ENCODE data around the gene RBBP7. TPM values are rescaled to one million over a fixed set of nuclear protein-coding genes. Genes with fewer than 3 reads are reported as not detected.

RBBP7 gene
- total RNA-seq, 2 experiments from 2014 or later, result 172 to 174 TPM

DNA sequence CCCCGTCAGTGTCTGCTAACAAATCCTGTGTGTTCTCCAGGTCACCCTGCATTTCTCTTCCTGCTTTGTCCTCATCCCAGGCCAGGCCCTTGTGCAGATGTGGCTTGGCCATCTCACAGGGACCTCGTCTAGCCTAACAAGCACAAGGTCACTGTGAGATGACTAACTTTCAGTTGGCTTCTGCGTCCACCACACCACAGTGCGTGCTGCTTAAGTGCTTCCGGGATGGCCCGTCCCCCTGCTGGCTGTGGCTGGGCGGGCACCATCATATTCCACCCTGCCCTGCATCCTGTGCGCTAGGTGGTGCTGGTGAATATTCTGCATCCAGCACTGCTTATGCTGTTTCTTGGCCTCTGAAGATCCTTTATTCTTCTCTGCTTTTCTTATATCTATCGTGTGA lies 33.8 kb downstream of the RBBP7 start:
- CTCF ChIA-PET, result no interaction called here
- POLR2A ChIA-PET, result no interaction called here

DNA sequence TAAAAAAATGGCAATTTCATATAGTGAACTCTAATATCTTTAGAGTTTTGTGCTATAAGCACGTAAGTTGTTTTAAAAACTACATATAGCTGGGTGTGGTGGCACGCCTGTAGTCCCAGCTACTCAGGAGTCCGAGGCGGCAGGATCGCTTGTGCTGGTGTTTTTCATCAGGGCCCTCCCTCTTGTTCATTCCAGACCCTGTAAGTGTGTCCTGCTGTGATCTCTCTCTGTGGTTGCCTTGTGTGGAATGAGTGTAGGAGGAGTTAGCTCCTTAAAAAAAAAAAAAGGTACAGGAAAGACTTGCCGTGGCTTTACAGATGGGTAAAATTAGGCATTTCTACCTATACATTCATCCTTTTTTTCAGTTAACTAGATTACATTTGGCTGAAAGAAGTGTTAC lies 35.4 kb downstream of the RBBP7 start:
- ChIA-PET CTCF (interaction anchor here (0.5 kb wide), 1 partner anchor 10 kb away, joined by 3 read pairs; no protein-coding TSS in a partner anchor), POLR2A (no interaction called here)

DNA sequence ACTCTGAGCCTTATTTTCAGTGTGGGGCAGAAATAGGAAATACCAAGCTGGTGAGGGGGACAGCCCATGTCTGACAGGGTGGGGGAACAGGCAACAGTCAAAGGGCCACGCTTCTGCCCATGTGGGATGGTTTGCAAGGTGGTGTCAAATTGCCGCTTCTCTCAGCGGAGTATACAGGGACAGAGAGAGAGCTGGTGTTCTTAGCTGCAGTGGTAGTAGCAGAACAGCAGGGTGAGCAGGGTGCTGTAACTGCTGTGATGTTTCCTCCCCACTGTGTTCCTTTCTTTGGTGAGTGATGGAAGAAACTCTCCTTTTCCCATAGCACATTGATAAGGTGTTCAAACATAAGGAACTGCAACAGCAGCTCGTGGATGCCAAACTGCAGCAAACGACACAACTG lies 37.9 kb downstream of the RBBP7 start:
- POLR2A ChIA-PET, result no interaction called here
- CTCF ChIA-PET, result no interaction called here

DNA sequence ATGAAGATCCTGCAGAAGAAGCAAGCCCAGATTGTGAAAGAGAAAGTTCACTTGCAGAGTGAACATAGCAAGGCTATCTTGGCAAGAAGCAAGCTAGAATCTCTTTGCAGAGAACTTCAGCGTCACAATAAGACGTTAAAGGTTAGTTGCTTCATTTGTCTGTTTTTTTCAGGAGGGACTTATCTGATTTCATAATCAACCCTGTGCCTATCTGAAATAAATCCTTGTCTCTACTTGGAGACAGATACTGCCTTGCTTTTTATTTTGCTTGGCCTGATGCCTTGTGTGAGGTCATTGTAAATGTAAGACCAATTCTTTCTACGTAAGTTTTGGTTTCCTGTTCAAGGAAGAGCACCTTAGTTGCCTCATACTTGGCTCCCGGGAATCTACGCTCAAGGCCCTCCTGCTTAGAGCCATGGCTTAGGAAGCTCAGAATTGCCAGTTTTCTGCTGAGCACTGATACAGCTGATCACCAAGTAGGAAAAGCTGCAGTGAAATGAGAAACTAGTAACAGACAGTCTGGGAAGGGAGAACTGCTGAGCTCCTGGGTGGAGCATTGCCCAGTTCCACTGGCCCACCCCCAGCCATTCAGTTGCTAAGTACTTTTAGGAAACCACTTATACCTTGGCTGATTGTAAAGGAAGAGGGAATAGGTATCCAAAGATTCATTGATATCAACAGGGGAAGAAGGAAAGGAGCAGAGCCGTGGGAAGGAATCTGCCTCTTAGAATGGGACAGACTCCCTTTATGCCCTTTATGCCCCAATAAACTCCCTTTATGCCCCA lies 41.8 kb downstream of the RBBP7 start:
- ChIA-PET POLR2A (no interaction called here), CTCF (interaction anchor here (1.0 kb wide), 1 partner anchor 55 kb away, joined by 3 read pairs; no protein-coding TSS in a partner anchor)

DNA sequence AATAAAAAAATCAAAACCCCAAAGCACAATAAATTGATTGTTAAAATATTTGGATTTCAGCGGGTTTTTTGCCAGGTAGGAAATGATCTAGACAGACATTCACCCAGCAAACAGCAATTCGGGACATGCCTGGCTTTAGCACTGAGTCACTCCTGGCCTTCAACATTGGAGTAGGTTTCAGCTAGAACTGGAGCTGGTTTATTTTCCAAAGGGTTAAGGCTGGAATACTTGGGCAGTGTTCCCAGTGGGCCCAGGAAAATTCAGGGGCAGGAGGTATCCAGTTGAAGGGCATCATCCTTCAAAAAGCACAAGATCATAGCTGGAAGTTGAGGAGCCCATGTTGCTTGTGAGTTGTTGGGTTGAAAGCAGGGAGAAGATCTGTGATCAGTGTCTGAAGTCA lies 42.9 kb downstream of the RBBP7 start:
- ChIA-PET CTCF (no interaction called here), POLR2A (no interaction called here)

DNA sequence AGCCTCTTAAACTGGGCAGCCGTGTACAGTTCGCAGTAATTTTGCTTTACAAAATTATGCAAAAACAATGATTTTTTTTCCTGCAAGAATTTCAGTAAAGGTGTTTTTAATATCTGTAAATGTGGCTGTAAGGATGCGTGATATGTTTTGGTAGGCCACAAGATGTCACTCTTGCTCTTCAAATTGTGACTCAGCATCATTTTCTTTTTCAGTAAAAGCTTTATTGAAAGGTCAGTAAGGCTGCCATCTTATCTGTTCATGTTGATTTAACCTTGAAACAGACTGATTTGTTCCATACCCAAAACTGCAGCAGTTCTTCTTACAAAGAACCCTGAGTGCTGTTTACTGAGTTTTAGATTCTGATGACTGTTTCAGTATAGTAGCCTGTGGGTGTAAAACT lies 44.0 kb downstream of the RBBP7 start:
- CTCF ChIA-PET, result interaction anchor here (0.8 to 0.9 kb wide), 2 partner anchors 33 to 221 kb away, joined by 3 read pairs; no protein-coding TSS in a partner anchor
- POLR2A ChIA-PET, result no interaction called here

DNA sequence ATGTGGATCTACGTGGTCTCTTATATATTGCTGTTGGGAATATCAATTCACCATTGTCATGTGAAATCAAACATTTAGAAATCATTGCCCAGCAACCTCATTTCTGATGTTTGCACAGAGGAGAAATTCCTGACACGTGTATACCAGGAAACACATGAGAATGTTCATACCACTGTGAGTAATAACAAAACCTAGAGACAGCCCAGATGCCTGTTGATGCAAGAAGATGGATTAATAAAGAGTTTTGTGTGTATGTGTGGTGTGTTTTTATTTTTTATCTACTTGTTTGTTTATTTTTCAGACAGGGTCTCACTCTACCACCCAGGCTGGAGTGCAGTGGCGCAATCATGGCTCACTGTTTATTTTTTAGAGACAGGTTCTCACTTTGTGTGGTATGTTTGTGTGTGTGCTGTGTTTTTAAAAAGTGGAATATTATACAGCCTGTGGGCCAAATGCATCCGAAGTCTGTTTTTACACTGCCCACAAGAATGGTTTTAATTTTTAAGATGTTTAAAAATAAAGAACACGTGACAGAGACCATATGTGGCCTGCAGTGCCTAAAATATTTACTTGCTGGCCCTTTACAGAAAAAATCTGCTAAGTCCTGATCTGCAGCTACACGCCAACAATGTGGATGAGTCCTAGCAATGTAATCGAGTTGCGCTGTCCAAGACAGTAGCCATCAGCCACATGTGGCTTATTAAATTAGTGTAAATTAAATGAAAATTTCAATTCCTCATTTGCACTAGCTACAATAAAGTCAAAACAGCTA lies 44.7 kb downstream of the RBBP7 start:
- ChIA-PET POLR2A (no interaction called here), CTCF (no interaction called here)

DNA sequence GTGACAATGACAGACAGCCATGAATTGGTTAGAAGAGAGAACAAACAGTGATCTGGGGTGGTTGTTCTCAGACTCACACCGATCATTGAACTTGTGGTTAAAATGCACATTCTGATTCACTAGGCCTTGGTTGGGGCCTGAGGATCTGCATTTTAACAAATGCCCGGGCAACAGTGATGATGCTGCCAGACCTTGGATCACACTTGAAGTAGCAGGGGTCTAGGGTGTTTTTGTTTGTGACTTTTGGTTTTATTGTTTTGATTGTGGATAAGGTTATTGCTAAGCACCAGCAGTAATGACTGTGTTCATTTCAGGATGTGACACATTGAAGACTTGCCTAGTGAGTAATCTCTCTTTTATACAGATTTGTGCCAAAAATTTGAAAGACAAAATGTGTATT lies 47.4 kb downstream of the RBBP7 start:
- ChIA-PET CTCF (no interaction called here), POLR2A (no interaction called here)

DNA sequence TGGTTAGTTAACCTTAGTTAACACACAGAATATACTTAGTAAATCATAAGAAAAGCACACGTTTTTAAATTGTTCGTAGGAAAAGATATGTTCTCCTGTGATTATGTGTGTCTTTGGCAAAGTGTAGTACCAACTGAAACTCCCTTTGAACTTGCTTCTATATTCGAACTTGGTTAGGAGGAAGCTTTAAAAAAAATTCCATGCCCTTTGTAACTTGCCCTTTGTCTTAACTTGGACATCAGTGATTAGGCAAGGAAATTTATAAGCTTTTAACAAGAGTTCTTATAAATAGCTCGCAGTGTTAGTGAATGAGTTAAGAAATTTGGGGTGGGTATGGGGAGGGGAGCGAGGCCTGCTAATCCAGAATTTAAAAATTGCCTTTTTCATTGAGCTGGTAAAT lies 50.5 kb downstream of the RBBP7 start:
- POLR2A ChIA-PET, result no interaction called here
- CTCF ChIA-PET, result no interaction called here

DNA sequence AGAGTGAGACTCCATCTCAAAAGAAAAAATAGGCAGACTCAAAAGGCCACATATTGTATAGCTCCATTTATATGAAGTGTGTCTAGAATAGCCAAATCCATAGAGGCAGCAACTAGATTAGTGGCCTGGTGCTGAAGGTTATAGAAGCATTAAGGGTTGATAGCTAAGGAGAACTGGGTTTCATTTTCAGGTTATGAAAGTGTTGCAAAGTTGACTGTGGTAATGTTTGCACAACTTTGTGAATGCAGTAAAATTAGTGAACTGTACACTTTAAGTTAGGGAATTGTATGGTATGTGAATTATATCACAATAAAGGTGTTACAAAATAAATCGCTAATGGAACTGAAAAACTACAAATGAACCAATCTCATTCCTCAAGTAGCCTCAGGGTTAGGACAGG lies 55.6 kb downstream of the RBBP7 start:
- ChIA-PET POLR2A (no interaction called here), CTCF (no interaction called here)

DNA sequence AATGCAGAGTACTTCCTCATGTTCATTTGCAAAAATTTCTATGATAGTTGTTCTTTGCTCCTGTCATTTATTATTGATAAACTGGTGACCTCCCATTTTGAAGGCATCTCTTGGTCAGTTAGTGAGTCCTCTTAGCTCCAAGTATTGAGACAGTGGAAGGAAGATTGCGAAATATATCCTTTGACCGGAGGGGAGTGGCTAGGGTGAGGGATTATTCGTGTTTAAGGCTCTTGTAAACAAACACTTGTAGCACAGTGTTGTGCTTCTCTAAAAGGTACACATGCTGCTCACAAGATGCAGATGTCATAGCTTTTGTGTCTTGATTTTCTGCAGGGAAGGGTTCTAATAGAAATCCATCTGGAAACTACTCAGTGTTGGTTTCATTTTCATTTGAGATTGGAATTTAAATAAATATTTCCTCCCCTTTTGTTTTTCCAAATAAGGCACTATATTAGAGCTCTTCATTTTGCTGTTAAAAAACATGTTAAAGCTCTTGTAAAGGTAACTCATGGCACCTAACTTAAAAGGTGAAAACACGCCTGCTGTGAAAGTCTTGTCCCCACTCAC lies 62.1 kb downstream of the RBBP7 start:
- CTCF ChIA-PET, result no interaction called here

DNA sequence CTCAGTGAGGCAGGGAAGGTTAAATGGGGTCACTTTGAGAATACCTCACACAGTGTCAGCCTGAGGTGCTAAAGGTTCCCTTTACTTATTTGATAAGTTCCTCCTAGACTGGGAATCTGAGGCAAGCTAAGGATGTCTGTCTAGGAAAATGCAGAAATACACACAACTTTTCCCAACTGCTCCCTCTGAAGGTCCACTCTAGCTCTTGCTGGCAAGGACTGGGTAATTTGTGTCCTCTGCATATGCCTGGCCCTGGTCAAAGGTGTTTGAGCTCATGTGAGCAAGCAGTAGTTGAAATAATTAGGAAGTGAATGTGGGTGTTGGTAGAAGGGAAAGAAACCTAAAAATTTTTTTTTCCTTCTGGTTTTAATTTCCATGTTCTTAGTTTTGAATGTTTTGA lies 62.6 kb downstream of the RBBP7 start:
- ChIA-PET POLR2A (no interaction called here), CTCF (no interaction called here)

More for the DNA sequence above, 62.1 kb downstream of the RBBP7 start:
- POLR2A ChIA-PET, result no interaction called here

DNA sequence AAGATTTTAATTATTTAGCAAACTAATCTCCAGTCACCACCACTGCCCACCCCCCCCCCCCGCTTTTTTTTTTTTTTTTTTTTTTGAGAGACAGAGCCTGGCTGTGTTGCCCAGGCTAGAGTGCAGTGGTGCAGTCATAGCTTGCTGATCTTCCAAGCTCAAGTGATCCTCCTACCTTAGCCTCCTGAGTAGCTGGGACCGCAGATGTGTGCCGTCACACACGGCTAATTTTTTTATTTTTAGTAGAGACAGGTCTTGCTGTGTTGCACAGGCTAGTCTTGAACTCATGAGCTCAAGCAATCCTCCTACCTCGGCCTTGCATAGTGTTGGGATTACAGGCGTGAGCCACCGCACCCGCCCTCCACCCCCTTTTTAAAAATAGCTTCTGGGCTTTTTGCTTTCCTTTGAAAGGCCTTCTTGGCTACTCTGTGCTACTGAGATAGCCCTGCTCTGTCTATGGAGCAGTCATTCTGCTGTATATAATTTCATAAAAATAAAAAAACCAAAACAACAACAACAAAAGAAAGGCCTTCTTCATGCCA lies 65.2 kb downstream of the RBBP7 start:
- CTCF ChIA-PET, result no interaction called here
- POLR2A ChIA-PET, result no interaction called here

DNA sequence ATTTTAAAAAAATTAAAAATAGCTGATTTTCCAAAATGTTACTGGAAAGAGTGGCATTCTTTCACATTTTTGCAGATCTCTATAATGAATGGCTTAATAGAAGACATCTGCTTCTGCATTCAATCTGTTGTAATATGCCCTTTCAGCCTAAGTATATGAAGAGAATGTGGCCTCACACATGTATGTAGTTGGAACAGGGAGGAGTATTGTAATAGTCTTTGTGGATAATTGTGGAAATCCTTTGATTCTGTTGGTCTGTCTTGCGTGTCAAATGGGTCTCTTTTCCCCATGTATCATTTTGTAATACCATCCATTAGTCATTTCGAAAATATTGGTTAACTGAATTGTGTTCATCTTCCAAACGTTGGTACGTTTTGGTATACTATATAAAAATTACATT lies 72.3 kb downstream of the RBBP7 start:
- CTCF ChIA-PET, result no interaction called here
- POLR2A ChIA-PET, result no interaction called here

DNA sequence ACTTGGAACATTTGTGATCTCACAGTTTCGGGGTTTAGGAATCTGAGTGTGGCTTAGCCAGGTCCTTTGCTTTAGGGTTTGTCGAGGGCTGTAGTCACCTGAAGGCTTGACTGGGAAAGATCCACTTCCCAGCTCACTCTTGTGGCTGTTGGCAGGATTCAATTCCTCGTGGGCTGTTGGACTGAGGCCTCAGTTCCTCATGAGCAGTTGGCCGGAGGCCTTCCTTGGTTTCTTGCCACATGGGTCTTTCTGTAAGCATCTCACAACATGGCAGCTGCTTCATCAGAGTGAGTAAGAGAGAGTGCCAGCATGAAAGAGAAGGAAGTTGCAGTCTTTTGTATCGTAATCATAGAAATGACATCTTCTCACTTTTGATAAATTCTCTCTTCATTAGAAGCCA lies 72.8 kb downstream of the RBBP7 start:
- CTCF ChIA-PET, result no interaction called here
- POLR2A ChIA-PET, result no interaction called here

DNA sequence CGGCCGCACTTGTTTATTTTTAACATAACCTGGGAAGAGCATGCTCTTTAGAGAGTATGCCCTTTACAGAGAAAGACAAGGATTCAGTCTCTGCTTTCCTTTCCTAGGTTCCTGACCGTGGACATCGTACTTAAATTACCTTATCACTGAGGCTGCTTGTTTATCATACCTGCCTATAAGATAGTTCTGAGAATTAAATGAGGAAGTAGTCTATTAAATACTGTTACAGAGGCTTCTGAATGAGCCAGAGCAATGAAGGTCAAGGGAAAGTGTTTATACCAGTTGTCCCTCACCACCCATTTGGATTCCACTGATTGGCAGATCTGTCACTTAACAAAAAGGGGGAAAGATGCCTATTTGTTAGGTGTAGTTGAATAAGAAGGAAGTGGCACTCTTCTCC lies 73.9 kb downstream of the RBBP7 start:
- CTCF ChIA-PET, result no interaction called here
- POLR2A ChIA-PET, result no interaction called here

Other genes with a start within 250 kb of the RBBP7 start
- not detected for gene S100G, start 220.2 kb downstream of the RBBP7 start, total RNA-seq
- 1 to 10 TPM; 5.3 to 6.3 TPM for gene CTPS2, start 157.7 kb downstream of the RBBP7 start, total RNA-seq
- gene SYAP1, start 150.8 kb downstream of the RBBP7 start, total RNA-seq, result 10 to 100 TPM; 20.0 to 21.3 TPM
- gene TXLNG, start 83.9 kb downstream of the RBBP7 start, total RNA-seq, result 10 to 100 TPM; 23.1 to 24.1 TPM
- not detected for gene REPS2, start 76.3 kb upstream of the RBBP7 start, total RNA-seq

All from activated CD8-positive, alpha-beta memory T cell treated with anti-CD3 and anti-CD28 coated beads for 36 hours (primary cell).